Measurements from ENCODE around the gene EVX2. TPM values are rescaled to one million over a fixed set of nuclear protein-coding genes. Genes with fewer than 3 reads are reported as not detected.
A peak's percentile ranks its signal among the peaks of the same experiment; 100 is the strongest.

The EVX2 gene
- total RNA-seq, 1 donor = not detected

DNA sequence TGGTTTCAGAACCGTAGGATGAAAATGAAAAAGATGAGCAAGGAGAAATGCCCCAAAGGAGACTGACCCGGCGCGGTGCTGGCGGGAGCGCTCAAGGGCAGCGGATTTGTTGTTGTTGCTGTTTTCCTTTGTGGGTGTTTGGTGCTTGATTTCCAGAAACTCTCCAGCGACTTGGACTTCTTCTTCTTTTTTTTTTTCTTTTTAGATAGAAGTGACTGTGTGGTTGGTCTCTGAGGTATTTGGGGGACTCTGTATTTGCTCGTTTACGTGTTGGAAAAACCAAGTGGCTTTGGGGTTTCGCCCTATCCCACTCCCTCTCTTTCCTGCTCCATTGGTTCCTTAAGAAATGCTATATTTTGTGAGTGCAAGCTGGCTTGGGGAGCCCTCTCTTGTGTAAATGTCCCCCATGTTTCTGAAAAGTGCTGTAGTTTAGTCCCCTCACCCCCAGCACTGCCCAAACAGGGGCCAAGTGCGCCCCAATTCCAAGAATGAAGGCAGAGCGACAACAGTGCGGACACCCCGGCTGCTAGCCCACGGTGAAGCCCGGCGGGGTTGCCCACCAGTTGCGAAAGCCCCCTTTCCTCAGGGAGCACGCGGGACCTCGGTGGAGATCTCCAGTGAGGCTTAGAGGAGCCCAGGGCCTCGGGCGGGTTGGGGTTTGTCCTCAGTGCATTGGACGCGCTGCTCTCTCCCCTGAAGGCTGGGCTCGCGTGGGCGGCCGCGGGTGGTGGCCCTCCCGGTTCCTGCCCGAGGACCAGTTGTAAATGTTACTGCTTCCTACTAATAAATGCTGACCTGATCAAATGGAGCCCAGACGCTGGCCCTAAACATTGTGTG, 40.6 kb upstream of the EVX2 start:
- H4K20me1 ChIP-seq (ENCODE audit: insufficient read depth, low read length) = no peaks in the 10 kb centered on the region
- H3K27me3 ChIP-seq (ENCODE audit: insufficient read depth, low read length) = peaks cover 51% of the 10 kb centered on the region
- no peaks in the 10 kb centered on the region for H3K79me2 ChIP-seq (ENCODE audit: insufficient read depth, low read length)
- H3K4me1 ChIP-seq (ENCODE audit: insufficient read depth, low read length) = peaks cover 18% of the 10 kb centered on the region
- DNase-seq (ENCODE audit: insufficient read length, low spot score, missing footprints) = peak; percentile 61
- TF ChIP-seq, protein P1, sequence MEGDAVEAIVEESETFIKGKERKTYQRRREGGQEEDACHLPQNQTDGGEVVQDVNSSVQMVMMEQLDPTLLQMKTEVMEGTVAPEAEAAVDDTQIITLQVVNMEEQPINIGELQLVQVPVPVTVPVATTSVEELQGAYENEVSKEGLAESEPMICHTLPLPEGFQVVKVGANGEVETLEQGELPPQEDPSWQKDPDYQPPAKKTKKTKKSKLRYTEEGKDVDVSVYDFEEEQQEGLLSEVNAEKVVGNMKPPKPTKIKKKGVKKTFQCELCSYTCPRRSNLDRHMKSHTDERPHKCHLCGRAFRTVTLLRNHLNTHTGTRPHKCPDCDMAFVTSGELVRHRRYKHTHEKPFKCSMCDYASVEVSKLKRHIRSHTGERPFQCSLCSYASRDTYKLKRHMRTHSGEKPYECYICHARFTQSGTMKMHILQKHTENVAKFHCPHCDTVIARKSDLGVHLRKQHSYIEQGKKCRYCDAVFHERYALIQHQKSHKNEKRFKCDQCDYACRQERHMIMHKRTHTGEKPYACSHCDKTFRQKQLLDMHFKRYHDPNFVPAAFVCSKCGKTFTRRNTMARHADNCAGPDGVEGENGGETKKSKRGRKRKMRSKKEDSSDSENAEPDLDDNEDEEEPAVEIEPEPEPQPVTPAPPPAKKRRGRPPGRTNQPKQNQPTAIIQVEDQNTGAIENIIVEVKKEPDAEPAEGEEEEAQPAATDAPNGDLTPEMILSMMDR (IDR thresholded peaks at IDR 0.05; ENCODE audit: extremely low read depth, low read depth, low read length) = no peak
- no peak overlapping the region for H2AFZ ChIP-seq (ENCODE audit: low read length)
- H3K27ac ChIP-seq (ENCODE audit: low read depth, low read length) = no peak overlapping the region
- no peaks in the 10 kb centered on the region for H3K36me3 ChIP-seq (ENCODE audit: insufficient read depth, low read length)
- H3K4me2 ChIP-seq (ENCODE audit: insufficient read depth, low read length) = no peak overlapping the region
- no peak overlapping the region for H3K4me3 ChIP-seq (ENCODE audit: insufficient read depth, low read length)
- no peaks in the 10 kb centered on the region for H3K9me3 ChIP-seq (ENCODE audit: low read depth, low read length)

DNA sequence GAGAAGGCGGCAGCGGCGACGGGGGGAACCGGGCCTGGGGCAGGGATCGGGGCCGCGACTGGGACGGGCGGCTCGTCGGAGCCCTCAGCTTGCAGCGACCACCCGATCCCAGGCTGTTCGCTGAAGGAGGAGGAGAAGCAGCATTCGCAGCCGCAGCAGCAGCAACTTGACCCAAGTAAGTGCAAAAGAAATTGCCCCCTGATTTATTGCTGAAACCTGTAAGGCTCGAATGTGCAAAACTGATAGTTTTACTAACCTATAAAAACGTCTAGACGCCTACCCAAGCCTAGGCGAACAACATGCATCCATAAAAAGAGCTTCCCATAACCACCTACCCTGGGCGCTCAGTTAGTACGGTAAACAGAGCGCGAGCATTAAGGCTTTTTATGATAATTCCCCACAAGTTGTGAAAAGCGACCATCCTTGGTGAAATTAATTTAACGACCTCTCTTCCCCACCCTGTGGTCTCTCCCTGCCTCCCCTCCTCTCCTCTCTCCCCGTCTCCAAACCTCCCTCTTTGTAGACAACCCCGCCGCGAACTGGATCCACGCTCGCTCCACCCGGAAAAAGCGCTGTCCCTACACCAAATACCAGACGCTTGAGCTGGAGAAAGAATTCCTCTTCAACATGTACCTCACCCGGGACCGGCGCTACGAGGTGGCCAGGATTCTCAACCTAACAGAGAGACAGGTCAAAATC, 39.8 kb upstream of the EVX2 start:
- no peak overlapping the region for H3K27ac ChIP-seq (ENCODE audit: low read depth, low read length)
- H3K9me3 ChIP-seq (ENCODE audit: low read depth, low read length) = no peaks in the 10 kb centered on the region
- no peaks in the 10 kb centered on the region for H4K20me1 ChIP-seq (ENCODE audit: insufficient read depth, low read length)
- H2AFZ ChIP-seq (ENCODE audit: low read length) = peak overlapping the region; percentile 29
- TF ChIP-seq, protein P1 (IDR thresholded peaks at IDR 0.05; ENCODE audit: extremely low read depth, low read depth, low read length) = no peak
- H3K4me2 ChIP-seq (ENCODE audit: insufficient read depth, low read length) = peak overlapping the region; percentile 87
- no peaks in the 10 kb centered on the region for H3K36me3 ChIP-seq (ENCODE audit: insufficient read depth, low read length)
- peaks cover 57% of the 10 kb centered on the region for H3K27me3 ChIP-seq (ENCODE audit: insufficient read depth, low read length)
- H3K79me2 ChIP-seq (ENCODE audit: insufficient read depth, low read length) = no peaks in the 10 kb centered on the region
- peak overlapping the region; percentile 76 for H3K4me3 ChIP-seq (ENCODE audit: insufficient read depth, low read length)
- peaks cover 17% of the 10 kb centered on the region for H3K4me1 ChIP-seq (ENCODE audit: insufficient read depth, low read length)
- peak; percentile 74 for DNase-seq (ENCODE audit: insufficient read length, low spot score, missing footprints)

DNA sequence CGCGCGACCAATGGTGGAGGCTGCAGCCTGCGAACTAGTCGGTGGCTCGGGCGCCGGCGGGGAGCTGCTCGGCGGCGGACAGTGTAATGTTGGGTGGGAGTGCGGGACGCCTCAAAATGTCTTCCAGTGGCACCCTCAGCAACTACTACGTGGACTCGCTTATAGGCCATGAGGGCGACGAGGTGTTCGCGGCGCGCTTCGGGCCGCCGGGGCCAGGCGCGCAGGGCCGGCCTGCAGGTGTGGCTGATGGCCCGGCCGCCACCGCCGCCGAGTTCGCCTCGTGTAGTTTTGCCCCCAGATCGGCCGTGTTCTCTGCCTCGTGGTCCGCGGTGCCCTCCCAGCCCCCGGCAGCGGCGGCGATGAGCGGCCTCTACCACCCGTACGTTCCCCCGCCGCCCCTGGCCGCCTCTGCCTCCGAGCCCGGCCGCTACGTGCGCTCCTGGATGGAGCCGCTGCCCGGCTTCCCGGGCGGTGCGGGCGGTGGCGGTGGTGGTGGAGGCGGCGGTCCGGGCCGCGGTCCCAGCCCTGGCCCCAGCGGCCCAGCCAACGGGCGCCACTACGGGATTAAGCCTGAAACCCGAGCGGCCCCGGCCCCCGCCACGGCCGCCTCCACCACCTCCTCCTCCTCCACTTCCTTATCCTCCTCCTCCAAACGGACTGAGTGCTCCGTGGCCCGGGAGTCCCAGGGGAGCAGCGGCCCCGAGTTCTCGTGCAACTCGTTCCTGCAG, 39.1 kb upstream of the EVX2 start, which contains the start of gene HOXD9:
Gene HOXD9, plus strand, starts transcription at position 37 of the 728 bp plus-strand sequence. Its CDS starts 50 bp downstream, at position 87.
- H3K79me2 ChIP-seq (ENCODE audit: insufficient read depth, low read length) = no peaks in the 10 kb centered on the region
- no peaks in the 10 kb centered on the region for H4K20me1 ChIP-seq (ENCODE audit: insufficient read depth, low read length)
- H3K9me3 ChIP-seq (ENCODE audit: low read depth, low read length) = no peaks in the 10 kb centered on the region
- H3K4me1 ChIP-seq (ENCODE audit: insufficient read depth, low read length) = peaks cover 9% of the 10 kb centered on the region
- no peak within 1 kb of the TSS for H3K27ac ChIP-seq (ENCODE audit: low read depth, low read length)
- no peaks in the 10 kb centered on the region for H3K36me3 ChIP-seq (ENCODE audit: insufficient read depth, low read length)
- DNase-seq (ENCODE audit: insufficient read length, low spot score, missing footprints) = peak; percentile 97
- peak within 1 kb of the TSS; percentile 76 for H2AFZ ChIP-seq (ENCODE audit: low read length)
- peaks cover 64% of the 10 kb centered on the region for H3K27me3 ChIP-seq (ENCODE audit: insufficient read depth, low read length)
- H3K4me3 ChIP-seq (ENCODE audit: insufficient read depth, low read length) = peak within 1 kb of the TSS; percentile 76
- H3K4me2 ChIP-seq (ENCODE audit: insufficient read depth, low read length) = peak within 1 kb of the TSS; percentile 87
- TF ChIP-seq, protein P1 (IDR thresholded peaks at IDR 0.05; ENCODE audit: extremely low read depth, low read depth, low read length) = no peak

Measured in osteoblast (primary cell).